HepG2 (cell line): Measurements from ENCODE around the gene ARHGDIG. TPM values are rescaled to one million over a fixed set of nuclear protein-coding genes. Genes with fewer than 3 reads are reported as not detected.

Experiments used
- CHD4 ChIP-seq: fragments of 200-600 bp; sonication (generic); IDR thresholded peaks from 2 replicates; pipeline ENCODE4 v1.7.0; 2017; ENCODE audit warnings: mild to moderate bottlenecking, low read length, borderline replicate concordance
- MEIS2 ChIP-seq: sonication (generic); formaldehyde crosslinking; IDR thresholded peaks from 2 replicates; pipeline ENCODE4 v1.9.0; 2021; ENCODE audit warnings: mild to moderate bottlenecking, missing genetic modification reagents
- RFX3 ChIP-seq: IDR thresholded peaks from 2 replicates; pipeline ENCODE4 v1.6.1; 2016; ENCODE audit warnings: missing biosample characterization, missing genetic modification reagents
- SMAD1 ChIP-seq: sonication (generic); formaldehyde crosslinking; IDR thresholded peaks from 2 replicates; pipeline ENCODE4 v1.4.0; 2020; ENCODE audit warnings: missing genetic modification reagents, low read depth, mild to moderate bottlenecking, borderline replicate concordance
- ZFP37 ChIP-seq: sonication (generic); formaldehyde crosslinking; IDR thresholded peaks from 2 replicates; pipeline ENCODE4 v1.4.0; 2020; ENCODE audit warnings: missing genetic modification reagents, borderline replicate concordance
- ZNF230 ChIP-seq: sonication (generic); formaldehyde crosslinking; IDR thresholded peaks from 2 replicates; pipeline ENCODE4 v1.4.0; 2020; ENCODE audit warnings: mild to moderate bottlenecking, missing genetic modification reagents
- ZNF296 ChIP-seq: sonication (generic); formaldehyde crosslinking; conservative IDR thresholded peaks from 2 replicates; pipeline ENCODE4 v1.5.0; 2020; ENCODE audit warnings: mild to moderate bottlenecking, missing genetic modification reagents
- ZNF550 ChIP-seq: sonication (generic); formaldehyde crosslinking; IDR thresholded peaks from 2 replicates; pipeline ENCODE4 v1.4.0; 2020; ENCODE audit warnings: mild to moderate bottlenecking, missing genetic modification reagents, borderline replicate concordance
- ZNF720 ChIP-seq: sonication (generic); formaldehyde crosslinking; IDR thresholded peaks from 2 replicates; pipeline ENCODE4 v1.4.0; 2020; ENCODE audit warnings: missing genetic modification reagents
- ZNF780A ChIP-seq: sonication (generic); formaldehyde crosslinking; IDR thresholded peaks from 2 replicates; pipeline ENCODE4 v1.8.0; 2022; ENCODE audit warnings: mild to moderate bottlenecking, missing genetic modification reagents, moderate library complexity
- polyA plus RNA-seq, 8 experiments: library from polyadenylated mRNA; depleted of rRNA in 3 of 8; stranded (reverse) in 7 of 8; unstranded in 1 of 8; fragments of >200 nt; fragmentation: Illumina TruSeq in 4 of 8; extraction: Trizol in 4 of 8; gene quantifications; 2 replicates each; pipeline versions ENCODE4 v1.2.1 to v1.2.3, GENCODE V29; 2011 to 2016; ENCODE audit warnings: low read depth in 4 of 8, missing spikeins in 1 of 8, mixed read lengths in 1 of 8; ENCODE audit not compliant: insufficient read depth in 1 of 8
- total RNA-seq, 5 experiments: library from RNA; depleted of rRNA; stranded (reverse); fragments of >200 nt; fragmentation: Illumina TruSeq; extraction: Trizol; gene quantifications; 2 replicates each; pipeline ENCODE4 v1.2.3, GENCODE V29; 2016; ENCODE audit warnings: low read depth in 1 of 5
- TF ChIP-seq, protein P1 (sequence below): sonication (generic); formaldehyde crosslinking; IDR thresholded peaks from 2 replicates; pipeline ENCODE4 v1.5.0; 2020; ENCODE audit warnings: mild to moderate bottlenecking, missing genetic modification reagents, borderline replicate concordance
- TF ChIP-seq, protein P2 (sequence below), 2 experiments: sonication (generic) in 1 of 2; formaldehyde crosslinking in 1 of 2; IDR thresholded peaks; 2 replicates each; pipeline versions ENCODE4 v1.6.1 to v1.9.0; 2014 to 2022; ENCODE audit warnings: antibody characterized with exemption in 1 of 2, borderline replicate concordance in 1 of 2, inconsistent platforms in 1 of 2, low read depth in 1 of 2, missing genetic modification reagents in 1 of 2
- TF ChIP-seq, protein P3 (sequence below): fragments of 450-650 bp; IDR thresholded peaks from 2 replicates; pipeline ENCODE4 v1.6.1; 2017
- TF ChIP-seq, protein P4 (sequence below): sonication (generic); formaldehyde crosslinking; IDR thresholded peaks from 2 replicates; pipeline ENCODE4 v1.4.0; 2020; ENCODE audit warnings: missing genetic modification reagents, borderline replicate concordance

Gene ARHGDIG
- total and polyA plus RNA-seq, 2 of the 13 experiments (the other 11 are each of a cell fraction or from before 2014, with no cell fraction given), result 0.24 to 0.48 TPM

DNA sequence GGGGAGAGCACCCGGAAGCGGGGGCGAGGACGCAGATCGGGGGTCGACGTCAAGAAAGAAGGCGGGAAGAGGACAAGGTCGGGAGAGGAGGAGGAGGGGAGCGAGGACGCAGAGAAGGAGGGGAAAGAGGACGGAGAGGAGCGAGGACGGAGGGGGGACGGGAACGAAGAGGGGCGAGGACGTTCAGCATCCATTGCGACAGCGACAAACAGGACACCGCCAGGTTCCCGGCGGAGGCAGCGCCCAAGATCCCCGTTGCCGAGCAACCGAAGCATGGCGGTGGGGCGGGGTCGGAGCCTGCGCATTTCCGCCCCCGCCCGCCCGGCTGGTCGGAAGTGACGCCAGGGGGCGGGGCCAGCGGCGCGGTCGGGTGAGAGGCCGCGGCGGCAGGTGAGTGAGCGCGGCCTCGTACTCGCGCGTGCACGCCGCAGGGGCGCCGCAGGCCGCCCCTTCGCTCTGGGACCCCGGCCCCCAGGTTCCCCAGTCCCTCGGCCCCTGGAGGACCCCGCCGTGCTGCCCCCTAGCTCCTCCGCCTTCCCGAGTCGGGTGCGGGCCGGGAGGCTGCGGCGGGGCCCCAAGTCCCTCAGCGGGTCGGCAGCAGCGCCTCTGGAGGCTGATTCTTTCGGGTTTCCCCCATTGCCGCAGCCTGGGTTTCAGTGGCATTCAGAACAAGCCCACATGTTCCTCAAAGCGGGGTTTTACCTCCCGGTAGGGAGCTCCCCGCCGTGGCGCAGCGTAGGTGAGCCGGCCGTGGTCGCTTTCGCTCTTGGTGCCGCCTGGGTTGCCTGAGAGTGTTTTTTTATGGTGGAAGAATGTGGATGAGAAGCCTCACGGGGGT lies 45.7 kb upstream of the ARHGDIG start, which contains the start of gene FAM234A (continued):
- TF ChIP-seq, protein P1, sequence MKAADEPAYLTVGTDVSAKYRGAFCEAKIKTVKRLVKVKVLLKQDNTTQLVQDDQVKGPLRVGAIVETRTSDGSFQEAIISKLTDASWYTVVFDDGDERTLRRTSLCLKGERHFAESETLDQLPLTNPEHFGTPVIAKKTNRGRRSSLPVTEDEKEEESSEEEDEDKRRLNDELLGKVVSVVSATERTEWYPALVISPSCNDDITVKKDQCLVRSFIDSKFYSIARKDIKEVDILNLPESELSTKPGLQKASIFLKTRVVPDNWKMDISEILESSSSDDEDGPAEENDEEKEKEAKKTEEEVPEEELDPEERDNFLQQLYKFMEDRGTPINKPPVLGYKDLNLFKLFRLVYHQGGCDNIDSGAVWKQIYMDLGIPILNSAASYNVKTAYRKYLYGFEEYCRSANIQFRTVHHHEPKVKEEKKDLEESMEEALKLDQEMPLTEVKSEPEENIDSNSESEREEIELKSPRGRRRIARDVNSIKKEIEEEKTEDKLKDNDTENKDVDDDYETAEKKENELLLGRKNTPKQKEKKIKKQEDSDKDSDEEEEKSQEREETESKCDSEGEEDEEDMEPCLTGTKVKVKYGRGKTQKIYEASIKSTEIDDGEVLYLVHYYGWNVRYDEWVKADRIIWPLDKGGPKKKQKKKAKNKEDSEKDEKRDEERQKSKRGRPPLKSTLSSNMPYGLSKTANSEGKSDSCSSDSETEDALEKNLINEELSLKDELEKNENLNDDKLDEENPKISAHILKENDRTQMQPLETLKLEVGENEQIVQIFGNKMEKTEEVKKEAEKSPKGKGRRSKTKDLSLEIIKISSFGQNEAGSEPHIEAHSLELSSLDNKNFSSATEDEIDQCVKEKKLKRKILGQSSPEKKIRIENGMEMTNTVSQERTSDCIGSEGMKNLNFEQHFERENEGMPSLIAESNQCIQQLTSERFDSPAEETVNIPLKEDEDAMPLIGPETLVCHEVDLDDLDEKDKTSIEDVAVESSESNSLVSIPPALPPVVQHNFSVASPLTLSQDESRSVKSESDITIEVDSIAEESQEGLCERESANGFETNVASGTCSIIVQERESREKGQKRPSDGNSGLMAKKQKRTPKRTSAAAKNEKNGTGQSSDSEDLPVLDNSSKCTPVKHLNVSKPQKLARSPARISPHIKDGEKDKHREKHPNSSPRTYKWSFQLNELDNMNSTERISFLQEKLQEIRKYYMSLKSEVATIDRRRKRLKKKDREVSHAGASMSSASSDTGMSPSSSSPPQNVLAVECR (CRISPR knock-in tag), result peak; percentile 84
- TF ChIP-seq ZNF296 (no peak), ZNF230 (CRISPR knock-in tag) (no peak), ZNF720 (CRISPR knock-in tag) (no peak), SMAD1 (CRISPR knock-in tag) (no peak; the same call in 1 of the 2 replicates), RFX3 (CRISPR knock-in tag) (peak; percentile 72), ZNF550 (CRISPR knock-in tag) (no peak), ZNF780A (CRISPR knock-in tag) (no peak), CHD4 (no peak), MEIS2 (CRISPR knock-in tag) (peak; percentile 13; the same call in 1 of the 2 replicates), ZFP37 (CRISPR knock-in tag) (no peak)
- TF ChIP-seq, protein P2, sequence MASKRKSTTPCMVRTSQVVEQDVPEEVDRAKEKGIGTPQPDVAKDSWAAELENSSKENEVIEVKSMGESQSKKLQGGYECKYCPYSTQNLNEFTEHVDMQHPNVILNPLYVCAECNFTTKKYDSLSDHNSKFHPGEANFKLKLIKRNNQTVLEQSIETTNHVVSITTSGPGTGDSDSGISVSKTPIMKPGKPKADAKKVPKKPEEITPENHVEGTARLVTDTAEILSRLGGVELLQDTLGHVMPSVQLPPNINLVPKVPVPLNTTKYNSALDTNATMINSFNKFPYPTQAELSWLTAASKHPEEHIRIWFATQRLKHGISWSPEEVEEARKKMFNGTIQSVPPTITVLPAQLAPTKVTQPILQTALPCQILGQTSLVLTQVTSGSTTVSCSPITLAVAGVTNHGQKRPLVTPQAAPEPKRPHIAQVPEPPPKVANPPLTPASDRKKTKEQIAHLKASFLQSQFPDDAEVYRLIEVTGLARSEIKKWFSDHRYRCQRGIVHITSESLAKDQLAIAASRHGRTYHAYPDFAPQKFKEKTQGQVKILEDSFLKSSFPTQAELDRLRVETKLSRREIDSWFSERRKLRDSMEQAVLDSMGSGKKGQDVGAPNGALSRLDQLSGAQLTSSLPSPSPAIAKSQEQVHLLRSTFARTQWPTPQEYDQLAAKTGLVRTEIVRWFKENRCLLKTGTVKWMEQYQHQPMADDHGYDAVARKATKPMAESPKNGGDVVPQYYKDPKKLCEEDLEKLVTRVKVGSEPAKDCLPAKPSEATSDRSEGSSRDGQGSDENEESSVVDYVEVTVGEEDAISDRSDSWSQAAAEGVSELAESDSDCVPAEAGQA (IDR thresholded peaks at IDR 0.05; ENCODE audit: low read depth), result peak; percentile 54; the same call in 1 of the 2 replicates
- TF ChIP-seq, protein P2 (CRISPR knock-in tag; IDR thresholded peaks at IDR 0.05; ENCODE audit: borderline replicate concordance), result no peak
- TF ChIP-seq, protein P3, sequence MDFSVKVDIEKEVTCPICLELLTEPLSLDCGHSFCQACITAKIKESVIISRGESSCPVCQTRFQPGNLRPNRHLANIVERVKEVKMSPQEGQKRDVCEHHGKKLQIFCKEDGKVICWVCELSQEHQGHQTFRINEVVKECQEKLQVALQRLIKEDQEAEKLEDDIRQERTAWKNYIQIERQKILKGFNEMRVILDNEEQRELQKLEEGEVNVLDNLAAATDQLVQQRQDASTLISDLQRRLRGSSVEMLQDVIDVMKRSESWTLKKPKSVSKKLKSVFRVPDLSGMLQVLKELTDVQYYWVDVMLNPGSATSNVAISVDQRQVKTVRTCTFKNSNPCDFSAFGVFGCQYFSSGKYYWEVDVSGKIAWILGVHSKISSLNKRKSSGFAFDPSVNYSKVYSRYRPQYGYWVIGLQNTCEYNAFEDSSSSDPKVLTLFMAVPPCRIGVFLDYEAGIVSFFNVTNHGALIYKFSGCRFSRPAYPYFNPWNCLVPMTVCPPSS, result no peak
- TF ChIP-seq, protein P4, sequence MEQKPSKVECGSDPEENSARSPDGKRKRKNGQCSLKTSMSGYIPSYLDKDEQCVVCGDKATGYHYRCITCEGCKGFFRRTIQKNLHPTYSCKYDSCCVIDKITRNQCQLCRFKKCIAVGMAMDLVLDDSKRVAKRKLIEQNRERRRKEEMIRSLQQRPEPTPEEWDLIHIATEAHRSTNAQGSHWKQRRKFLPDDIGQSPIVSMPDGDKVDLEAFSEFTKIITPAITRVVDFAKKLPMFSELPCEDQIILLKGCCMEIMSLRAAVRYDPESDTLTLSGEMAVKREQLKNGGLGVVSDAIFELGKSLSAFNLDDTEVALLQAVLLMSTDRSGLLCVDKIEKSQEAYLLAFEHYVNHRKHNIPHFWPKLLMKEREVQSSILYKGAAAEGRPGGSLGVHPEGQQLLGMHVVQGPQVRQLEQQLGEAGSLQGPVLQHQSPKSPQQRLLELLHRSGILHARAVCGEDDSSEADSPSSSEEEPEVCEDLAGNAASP (CRISPR knock-in tag), result peak; percentile 4; the same call in 1 of the 2 replicates
